ENCODE results near the gene STT3B.
"Not testable (repeated sequence)": the region's sequence is repeated elsewhere in the genome, so short reads cannot be mapped to it uniquely, and the experiment has no call there.

The STT3B gene

GRCh38 chr3:31555204-31555603, 22.5 kb downstream of the STT3B start:
- DNase-seq = no peak

GRCh38 chr3:31559872-31560534, 27.3 kb downstream of the STT3B start:
- no peak for DNase-seq

- no peak for DNase-seq
Measured at GRCh38 chr3:31561891-31562290, 29.2 kb downstream of the STT3B start.

DNA sequence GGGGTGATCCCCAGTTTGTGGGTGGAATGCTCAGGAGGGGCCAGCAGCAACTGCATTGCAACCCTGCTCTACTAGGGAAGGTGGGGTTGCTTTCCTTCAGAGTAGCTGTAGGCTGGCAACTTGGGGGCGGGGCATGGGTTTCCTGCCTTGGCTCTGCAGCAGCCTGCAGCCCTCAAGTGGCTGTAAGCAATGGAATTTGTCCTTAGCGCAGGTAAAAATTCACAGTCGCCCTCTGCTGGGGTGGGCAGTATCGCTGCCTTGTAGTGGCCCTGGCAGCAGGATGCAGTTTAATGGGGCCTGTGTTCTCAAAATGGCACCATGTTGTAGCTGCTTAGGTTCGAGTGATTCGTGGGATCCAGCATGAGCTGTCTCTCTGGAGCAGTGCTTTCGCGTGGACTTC, 29.8 kb downstream of the STT3B start:
- no peak for DNase-seq

DNA sequence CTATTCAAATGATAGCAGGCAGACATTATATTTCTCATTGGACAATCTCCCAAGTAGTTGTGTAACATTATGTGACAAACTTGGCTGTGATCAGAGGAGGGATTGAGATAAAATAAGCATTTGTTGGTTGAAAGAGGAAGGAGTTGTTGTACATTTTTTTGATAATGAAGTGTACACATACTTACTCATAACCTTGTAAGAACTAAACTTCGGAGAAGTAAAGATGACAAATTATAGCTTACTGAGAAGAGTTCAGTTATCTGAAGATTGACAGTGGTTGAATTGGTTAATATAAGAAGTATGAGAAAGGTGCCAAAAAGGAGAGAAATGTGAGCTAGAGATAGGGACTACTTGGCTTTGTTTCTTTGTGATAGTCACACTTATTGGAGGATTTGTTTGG, 32.6 kb downstream of the STT3B start:
- DNase-seq = no peak

- DNase-seq = no peak
Measured at GRCh38 chr3:31567036-31567435, 34.3 kb downstream of the STT3B start.

DNA sequence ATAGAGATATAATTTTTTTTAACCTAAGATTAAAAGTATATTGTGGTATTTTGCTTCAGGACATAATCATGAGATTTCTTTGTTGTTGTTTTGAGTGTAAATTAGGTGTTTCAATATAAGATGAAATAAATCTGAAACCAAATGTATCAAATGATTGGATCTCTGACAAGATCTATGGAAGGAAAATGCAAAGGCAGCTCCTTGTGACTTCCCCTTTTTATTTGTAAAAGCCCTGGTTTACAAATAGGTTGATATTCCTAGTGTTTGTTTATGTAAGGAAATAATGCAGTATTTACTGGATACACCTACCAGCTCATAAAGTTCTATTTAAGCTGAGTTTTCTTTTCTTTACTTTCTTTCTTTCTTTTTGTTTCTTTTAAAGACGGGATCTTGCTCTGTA, 35.9 kb downstream of the STT3B start:
- no peak for DNase-seq

- no peak for DNase-seq
Measured at GRCh38 chr3:31571325-31571724, 38.6 kb downstream of the STT3B start.

DNA sequence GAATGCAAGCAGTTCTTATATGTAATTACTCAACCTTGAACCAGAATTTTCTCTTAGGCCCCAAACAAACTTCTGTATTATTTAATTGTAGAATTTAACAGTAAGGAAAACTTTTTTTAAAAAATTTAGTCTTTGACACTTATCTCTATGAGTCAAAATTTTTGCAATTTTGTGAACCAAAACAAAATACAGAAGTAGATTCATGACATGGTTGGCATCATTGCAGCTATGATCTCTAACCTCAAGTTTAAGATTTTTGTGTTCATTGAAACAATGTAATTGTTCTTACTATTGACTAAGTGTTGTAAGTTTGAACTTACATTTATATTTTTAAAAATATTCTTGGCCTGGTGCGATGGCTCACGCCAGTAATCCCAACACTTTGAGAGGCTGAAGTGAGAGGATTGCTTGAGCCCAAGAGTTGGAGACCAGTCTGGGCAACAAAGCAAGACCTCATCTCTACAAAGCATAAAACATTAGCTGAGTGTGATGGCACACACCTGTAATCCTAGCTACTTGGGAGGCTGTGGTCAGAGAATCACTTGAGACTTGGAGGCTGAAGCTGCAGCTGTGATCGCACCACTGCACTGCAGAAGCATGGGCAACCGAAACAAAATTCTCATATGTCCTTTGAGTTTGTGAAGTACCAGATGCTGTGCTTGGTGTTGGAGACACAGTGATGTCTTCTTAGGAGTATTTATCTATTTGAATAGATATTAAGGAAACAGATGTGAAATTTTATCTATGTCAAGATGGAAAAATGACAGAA, 39.7 kb downstream of the STT3B start:
- DNase-seq = no peak

- no peak for DNase-seq
Measured at GRCh38 chr3:31573036-31573779, 40.5 kb downstream of the STT3B start.

DNA sequence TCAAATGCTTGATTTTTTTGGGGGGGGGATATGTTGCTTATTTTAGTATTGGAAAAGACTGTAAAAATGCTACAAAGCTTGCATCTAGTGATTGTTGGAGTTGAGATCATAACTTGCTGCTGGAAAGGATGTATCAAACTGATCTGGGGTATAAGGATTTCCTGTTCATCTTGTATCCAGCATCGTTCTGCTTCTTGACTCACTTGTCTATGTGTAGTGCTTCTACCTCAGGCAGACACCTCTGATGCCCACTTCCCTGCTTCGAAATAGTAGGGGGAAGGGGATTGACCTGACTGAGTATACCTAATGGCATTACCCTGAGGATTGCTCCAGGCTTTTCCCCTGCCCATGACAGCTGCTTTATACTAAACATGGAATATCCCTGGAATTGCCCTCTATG, 42.7 kb downstream of the STT3B start:
- no peak for DNase-seq

DNA sequence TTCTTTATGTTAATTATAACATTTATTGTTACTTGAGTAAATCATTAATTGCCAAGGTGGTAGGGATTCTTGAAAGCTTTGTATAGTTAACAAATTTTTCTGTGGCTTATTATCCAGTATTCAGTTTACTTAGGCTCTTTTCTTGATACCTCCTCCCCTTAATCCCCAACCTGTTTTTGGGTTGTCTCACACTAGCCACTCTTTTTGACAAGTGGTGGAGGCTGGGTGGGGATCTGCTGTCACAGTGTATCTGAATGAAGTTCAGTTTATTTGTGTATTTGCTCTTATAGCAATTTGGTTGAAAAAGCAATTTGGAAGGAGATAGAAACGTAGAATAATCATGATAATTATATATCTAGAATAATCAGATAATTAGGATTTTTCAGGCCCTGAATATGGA, 43.8 kb downstream of the STT3B start:
- no peak for DNase-seq

- DNase-seq = no peak
Measured at GRCh38 chr3:31577232-31577631, 44.5 kb downstream of the STT3B start.

DNA sequence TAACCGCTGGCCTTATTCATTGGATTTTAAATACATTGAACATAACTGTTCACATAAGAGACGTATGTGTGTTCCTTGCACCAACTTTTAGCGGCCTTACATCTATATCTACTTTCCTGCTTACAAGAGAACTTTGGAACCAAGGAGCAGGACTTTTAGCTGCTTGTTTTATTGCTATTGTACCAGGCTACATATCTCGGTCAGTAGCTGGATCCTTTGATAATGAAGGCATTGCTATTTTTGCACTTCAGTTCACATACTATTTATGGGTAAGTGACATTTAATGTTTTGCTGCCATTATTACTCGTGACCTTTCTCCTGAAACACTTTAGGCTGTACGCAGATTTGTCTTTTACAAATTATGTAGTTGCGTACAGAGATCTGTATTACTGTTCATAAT, 47.1 kb downstream of the STT3B start:
- no peak for DNase-seq

DNA sequence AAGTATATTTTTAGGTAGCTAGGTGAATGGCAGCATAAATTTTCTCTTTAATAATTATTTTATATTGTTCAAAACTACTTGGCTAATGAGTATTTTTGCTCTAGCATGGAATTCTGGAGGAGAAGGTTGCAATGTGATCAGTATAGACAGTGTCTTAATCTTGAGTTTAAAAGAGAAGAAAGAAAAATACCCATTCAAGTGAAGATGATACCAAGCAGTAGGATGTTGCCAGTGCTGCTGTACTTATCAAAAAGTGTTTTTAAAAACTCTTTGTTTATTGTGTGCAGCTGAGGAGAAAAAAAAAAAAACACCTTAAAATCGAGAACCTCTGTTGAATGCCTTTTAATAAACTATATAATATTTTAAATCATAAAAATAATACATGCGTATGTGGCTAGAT, 47.9 kb downstream of the STT3B start:
- DNase-seq = no peak

DNA sequence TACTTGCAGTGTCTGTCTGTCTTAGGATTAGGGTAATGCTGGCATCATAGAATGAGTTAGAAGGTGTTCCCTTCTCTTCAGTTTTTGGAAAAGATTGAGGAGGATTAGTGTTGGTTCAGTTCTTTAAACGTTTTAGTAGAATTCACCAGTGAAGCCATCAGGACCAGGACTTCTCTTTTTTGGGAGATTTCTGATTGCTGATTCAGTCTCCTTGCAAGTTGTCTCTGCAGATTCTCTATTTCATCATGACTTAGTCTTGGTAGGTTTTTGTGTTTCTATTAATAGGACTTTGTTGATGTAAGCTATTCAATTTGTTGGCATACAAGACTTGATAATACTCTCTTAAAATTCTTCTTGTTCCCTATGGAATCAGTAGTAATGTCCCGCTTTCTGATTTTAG, 48.9 kb downstream of the STT3B start:
- DNase-seq = no peak

DNA sequence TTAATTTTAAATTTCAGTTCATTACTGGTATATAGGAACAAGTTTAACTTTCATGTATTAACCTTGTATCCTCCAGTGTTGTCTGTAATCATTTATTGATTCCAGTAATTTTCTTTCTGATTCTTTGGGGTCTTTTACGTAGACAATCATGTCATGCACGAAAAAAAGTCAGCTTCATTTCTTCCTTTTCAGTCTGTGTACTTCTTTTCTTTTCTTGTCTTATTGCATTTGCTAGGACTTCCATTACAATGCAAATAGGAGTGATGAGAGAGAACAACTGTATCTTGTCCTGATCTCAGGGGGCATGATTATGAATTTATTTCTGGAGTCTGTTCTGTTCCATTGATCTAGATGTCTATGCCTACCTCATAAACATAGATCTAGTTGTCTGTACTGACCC, 56.5 kb downstream of the STT3B start:
- DNase-seq = no peak

DNA sequence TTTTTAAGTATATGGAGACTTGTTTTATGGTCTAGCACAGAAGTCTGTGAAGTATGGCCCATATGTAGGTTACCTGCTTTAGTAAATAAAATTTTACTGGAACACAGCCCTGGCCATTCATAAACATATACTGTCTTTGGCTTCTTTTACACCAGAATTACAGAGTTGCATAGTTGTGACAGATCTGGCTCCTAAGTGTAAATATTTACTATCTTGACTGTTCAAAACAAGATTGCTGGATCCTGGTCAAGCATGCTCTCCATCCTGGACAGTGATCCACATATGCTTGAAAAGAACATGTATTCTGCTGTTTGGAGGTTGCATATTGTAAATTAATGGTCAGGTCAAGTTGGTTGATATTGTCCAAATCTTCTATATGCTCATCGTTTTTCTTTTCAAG, 57.9 kb downstream of the STT3B start:
- DNase-seq = no peak

- no peak for DNase-seq
Measured at GRCh38 chr3:31592764-31593163, 60.0 kb downstream of the STT3B start.

DNA sequence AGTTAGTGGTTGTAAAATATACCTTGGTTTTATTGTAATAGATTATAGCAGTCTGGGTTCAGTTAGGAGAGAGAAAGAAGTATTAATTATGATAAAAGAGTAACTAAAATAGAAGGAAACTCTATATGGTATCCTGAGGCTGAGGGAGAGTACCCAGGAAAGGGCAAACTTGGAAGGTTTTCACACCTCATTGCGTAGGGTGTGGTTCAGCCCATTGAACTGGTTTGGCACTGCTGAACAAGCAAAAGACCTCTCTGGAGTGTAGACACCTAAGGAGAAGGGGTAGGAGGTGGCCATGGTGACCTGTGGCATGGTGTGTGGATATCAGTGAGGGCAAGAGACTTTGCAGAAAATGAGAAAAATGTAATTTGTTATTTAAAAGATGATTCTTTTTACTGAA, 63.5 kb downstream of the STT3B start:
- DNase-seq = no peak

DNA sequence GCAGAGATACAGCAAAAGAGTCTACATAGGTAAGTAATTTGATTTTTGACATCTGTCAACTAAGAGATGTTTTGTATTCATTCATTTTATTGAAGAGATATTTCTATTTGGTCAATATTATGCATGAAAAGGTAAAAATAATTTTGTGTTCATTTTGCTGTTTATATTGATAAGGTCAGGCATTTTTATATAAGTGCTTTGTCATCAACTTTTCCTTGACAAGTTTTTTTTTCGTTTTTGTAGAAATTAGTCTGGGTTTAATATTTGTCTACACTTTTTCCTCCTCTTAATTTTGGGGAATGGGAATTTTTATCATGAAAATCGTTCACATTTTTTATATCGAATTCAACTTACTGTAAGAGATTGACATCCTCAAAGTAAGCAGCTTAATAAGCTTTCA, 67.7 kb downstream of the STT3B start:
- no peak for DNase-seq

GRCh38 chr3:31605333-31605732, 72.6 kb downstream of the STT3B start:
- DNase-seq = not testable (repeated sequence)

- DNase-seq = no peak
Measured at GRCh38 chr3:31606453-31606852, 73.7 kb downstream of the STT3B start.

DNA sequence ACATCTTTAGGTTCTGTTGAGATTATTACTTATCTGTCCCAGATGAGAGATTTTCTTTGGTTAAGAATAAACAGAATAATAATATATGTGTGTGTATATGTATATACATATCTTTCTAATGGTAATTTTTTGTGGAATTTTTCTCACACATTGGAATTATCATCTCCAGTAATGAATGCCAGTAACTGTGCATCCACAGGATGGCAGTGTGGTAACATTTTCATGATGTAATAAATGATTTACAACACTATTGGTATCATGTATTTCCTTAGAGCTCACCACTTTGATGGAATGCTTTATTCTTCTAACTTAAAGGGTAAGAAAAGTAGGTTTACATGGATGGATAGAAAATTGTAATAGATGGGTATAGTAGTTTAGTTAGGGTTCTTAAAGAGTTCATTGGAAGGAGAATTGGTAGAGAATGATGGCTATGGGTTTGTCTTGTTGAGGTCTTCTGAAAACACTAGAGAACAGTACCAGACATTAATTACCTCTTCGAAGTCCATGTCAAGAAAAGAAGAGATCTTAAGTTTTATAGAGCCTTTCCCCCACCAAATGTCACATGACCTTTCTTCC, 78.1 kb downstream of the STT3B start:
- DNase-seq = no peak
